Esophagus muscularis mucosa (tissue), 3 donors: ENCODE results near the gene HCST.

Experiments used
- EP300 ChIP-seq: sonication (generic); formaldehyde crosslinking; IDR thresholded peaks from one replicate; pipeline ENCODE4 v1.6.1; 2017; ENCODE audit warnings: antibody characterized with exemption
- TF ChIP-seq, protein P1 (sequence below), 3 experiments: fragments of 200-600 bp in 2 of 3; fragments of 450-650 bp in 1 of 3; sonication (generic) in 2 of 3; IDR thresholded peaks; one replicate each; pipeline ENCODE4 v1.5.1; 2017 to 2019; ENCODE audit warnings: antibody characterized with exemption in 3 of 3, mild to moderate bottlenecking in 2 of 3, moderate library complexity in 1 of 3

DNA sequence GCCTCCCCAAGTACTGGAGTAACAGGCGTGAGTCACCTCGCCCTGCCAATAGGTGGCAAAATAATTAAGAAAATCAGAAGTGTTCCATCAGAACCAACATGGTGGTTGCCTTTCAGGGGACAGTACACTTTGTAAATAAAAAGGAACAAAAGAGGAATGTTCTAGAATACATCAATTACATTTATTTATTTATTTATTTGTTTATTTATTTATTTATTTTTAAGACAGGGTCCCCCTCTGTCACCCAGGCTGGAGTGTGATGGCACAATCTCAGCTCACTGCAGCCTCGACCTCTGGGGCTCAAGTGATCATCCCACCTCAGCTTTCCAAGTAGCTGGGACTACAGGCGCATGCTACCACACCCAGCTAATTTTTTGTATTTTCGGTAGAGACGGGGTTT is 18.7 kb downstream of the HCST start:
- TF ChIP-seq, protein P1, sequence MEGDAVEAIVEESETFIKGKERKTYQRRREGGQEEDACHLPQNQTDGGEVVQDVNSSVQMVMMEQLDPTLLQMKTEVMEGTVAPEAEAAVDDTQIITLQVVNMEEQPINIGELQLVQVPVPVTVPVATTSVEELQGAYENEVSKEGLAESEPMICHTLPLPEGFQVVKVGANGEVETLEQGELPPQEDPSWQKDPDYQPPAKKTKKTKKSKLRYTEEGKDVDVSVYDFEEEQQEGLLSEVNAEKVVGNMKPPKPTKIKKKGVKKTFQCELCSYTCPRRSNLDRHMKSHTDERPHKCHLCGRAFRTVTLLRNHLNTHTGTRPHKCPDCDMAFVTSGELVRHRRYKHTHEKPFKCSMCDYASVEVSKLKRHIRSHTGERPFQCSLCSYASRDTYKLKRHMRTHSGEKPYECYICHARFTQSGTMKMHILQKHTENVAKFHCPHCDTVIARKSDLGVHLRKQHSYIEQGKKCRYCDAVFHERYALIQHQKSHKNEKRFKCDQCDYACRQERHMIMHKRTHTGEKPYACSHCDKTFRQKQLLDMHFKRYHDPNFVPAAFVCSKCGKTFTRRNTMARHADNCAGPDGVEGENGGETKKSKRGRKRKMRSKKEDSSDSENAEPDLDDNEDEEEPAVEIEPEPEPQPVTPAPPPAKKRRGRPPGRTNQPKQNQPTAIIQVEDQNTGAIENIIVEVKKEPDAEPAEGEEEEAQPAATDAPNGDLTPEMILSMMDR (IDR thresholded peaks at IDR 0.05) = no peak
- TF ChIP-seq EP300 = no peak
